ENCODE results near the gene CDX1.

The CDX1 gene

DNA sequence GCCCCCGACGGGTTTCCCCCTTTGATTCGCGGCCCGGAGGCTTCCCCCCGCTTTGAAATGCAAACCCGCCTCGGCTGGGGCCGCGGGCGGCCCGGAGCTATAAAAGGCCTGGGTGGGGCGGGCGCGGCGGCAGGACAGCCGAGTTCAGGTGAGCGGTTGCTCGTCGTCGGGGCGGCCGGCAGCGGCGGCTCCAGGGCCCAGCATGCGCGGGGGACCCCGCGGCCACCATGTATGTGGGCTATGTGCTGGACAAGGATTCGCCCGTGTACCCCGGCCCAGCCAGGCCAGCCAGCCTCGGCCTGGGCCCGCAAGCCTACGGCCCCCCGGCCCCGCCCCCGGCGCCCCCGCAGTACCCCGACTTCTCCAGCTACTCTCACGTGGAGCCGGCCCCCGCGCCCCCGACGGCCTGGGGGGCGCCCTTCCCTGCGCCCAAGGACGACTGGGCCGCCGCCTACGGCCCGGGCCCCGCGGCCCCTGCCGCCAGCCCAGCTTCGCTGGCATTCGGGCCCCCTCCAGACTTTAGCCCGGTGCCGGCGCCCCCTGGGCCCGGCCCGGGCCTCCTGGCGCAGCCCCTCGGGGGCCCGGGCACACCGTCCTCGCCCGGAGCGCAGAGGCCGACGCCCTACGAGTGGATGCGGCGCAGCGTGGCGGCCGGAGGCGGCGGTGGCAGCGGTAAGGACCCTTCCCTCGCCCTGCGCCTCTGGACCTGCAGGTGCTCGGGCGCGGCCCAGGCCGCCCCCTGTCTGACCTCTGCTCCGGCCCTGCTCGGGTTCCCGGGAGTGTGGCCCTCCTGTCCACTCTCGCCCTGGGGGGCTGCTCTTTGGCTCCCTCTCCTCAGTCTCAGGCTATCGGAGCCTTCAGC is at the start of gene CDX1:
CDX1 (plus strand) TSS at position 129 of the 862 bp plus-strand sequence; CDS start at position 228, 99 bp downstream.
- DNase-seq = no peak

- DNase-seq = no peak
Measured at GRCh38 chr5:150117945-150118560, 48.5 kb upstream of the CDX1 start.

DNA sequence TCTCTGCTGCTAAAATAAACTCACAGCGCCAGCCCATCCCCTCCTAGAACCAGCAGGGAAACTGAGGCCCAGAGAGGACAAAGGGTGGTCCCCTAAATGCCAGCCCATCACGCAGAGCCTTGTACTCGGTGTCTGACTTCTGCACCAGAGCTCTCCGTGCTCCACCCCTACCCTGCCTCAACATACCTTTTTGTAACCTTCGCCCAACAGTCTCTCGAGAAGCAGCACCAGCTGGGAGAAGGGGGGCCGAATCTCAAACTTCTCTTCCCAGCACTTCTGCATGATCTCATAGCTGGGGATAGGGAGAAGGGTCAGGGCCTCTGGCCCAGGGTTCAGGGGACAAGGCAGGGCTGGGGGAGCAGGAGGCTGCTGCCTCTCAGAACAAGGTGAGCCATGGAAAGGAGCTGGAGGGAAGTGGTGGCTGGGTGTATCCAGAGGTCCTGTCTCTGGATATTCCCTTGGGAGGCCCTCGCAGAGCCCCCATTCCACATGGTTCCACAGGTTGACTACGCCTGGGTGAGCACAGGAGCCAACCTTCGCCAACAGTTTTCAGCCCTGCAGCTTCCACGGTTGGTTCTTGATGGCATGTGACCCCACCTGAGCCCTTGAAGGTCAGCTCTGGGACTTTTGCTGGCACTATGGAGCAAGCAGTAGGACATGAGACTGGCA is 47.9 kb upstream of the CDX1 start:
- no peak for DNase-seq

- DNase-seq = no peak
Measured at GRCh38 chr5:150119421-150120061, 47.0 kb upstream of the CDX1 start.

GRCh38 chr5:150120062-150120441 is 46.5 kb upstream of the CDX1 start:
- no peak for DNase-seq

GRCh38 chr5:150120617-150121447 is 45.7 kb upstream of the CDX1 start:
- no peak for DNase-seq

DNA sequence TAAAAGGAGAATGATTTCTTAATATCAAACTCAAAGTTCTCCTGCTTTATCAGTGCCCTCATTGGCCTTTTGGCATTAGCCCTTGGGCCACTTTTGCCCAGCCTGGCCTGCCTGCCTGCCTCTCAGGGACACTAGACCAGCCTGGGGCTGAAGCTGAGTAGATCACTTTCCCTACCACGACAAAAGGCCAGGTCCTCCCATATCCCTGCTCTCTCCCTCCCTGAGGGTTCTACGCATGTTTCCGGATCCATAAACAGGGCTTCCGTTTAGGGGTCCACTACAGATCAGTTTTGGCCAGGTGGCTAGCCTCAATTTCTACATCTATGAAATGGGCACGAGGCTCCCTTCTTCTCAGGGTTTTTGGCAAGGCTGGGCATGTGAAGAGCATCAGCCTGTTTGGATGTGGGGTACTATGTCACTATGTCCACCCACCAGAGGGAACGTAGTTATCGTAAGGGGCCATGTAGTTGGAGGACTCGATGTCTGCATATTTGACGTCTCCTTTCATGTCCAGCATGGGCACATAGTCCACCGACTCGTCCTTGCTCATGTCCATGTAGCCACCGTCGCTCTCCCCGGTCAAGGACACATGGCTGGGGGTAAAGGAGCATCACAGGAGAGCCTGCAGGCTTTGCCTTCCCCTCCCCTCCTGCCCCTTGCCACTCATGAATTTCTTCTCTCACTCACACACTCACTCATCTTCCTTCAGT is 45.0 kb upstream of the CDX1 start:
- DNase-seq = no peak

- peak; percentile 12 to 25 for DNase-seq
Measured at GRCh38 chr5:150122158-150122510, 44.4 kb upstream of the CDX1 start.

- no peak for DNase-seq
Measured at GRCh38 chr5:150122536-150123481, 43.8 kb upstream of the CDX1 start.

DNA sequence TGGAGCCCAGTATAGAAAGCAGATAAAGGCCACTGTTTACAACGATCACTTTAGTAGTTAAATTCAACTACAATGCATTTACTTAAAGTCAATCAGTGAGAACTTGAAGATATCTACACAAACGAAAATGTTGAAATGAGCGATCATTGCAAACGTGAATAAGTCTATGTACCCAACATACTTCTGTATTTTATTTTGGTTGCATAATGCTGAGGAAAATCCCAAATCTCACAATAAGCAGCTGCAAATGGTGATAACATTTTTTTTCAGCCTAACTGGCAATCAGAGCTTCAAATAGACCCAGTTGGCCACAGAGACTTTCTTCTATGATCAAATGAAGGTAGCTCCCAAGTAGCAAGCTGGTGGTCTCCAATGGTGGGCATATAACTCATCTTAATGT is 43.0 kb upstream of the CDX1 start:
- DNase-seq = no peak

- no peak for DNase-seq
Measured at GRCh38 chr5:150124111-150124557, 42.4 kb upstream of the CDX1 start.

DNA sequence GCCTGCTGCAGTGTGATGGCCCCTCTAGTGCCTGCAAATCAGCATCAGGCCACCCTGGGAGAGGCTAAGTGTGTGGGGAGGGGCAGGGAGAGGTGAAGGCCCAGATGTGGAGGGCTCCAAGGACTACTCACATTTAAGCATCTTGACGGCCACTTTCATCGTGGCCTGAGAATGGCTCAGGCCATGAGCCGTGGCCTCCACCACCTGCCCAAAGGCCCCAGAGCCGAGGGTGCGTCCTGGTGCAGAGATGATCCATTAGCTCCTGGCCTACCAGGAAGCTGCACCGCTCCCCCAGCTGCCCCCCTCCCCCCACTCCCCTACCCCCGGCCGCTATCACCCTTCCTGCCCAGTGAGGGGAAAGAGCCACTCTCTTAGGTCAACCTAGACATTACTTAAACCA is 42.0 kb upstream of the CDX1 start:
- no peak for DNase-seq

- DNase-seq = no peak
Measured at GRCh38 chr5:150125334-150125733, 41.2 kb upstream of the CDX1 start.

GRCh38 chr5:150126199-150126920 is 40.2 kb upstream of the CDX1 start:
- DNase-seq = no peak

DNA sequence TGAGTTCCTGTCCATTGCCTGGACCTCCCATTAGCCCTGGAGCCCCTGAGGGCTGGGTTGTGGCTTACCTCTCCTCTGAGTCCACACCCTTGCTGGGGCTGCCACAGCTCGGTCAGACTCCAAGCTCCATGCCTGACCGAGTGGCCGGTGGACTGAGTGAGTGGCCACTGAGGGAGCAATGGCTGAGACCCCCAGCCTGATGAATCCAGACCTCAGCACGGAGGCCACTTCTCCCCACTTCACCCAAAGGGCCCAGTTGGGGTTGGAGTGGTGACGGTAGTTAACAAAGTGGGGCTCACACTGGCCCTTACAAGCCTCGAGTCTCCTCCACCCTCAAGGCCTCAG is 39.7 kb upstream of the CDX1 start:
- DNase-seq = no peak

- no peak for DNase-seq
Measured at GRCh38 chr5:150129454-150129812, 37.1 kb upstream of the CDX1 start.

DNA sequence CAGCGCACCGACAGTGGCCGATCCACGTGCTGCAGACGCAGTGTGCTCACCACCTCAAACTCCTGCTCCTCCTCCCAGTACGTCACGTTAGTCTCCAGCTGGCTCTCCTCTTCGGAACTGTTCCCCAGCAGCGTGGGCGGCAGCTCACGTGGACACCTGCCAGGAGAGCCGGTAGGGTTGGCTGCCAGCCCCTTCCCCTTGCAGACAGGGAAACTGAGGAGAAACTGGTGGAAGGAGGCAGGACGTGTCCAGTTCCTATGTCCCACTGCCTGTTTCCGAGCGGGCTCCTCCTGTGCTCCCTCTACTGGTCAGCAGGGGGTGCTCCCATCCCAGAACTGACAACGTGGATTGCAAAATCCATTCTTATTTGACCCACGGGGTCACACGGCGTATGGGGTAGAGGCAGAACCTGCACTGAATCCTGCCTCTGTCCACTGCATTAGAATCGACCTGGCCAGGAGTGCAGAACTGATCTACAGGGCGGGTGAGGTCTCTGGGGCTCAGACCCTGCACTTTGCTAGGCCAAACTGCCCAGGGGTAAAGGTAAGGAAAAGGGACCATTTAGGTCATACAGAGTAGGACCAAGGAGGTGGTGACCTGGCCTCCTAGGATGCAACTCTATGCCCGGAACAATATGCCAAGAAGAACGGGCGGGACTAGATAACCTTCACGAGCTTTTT is 36.6 kb upstream of the CDX1 start:
- DNase-seq = peak; percentile 55 to 69

DNA sequence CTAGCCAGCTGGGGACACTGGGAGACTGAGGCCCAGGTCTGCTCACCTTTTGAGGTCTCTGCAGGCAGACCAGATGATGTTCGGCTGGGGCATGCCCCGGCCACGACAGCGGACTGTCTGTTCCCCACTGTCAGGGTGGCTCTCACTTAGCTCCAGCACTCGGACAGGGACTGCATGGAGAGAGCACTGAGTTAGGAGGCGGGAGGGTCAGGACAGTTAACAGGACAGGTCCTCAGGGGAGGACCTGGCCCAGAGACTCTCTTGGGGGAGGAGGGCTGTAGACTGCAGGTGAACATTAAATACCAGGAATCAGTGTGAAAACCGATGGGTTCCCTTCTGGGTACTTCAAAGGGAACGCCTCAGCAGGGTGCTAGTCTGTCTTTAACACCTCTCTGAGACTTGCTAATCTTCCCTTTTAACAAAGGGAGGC is 36.1 kb upstream of the CDX1 start:
- no peak for DNase-seq

DNA sequence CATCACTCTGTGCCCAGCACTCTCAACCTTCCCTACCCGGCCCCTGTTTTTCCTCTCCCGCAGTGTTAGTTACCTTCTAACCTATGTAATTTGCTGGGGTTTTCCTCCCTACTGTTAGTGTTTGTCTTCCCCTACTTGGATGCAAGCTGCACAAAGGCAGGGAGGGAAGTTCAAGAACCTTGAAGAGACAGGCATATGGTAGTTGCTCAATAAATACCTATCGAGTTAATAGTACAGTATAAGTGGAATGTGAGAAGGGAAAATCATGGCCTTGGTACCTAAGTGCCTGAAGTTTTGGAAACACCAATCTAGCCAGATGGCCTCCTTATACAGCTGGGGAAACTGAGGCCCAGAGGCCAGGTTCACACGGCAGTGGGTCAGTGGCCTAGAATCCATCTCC is 35.1 kb upstream of the CDX1 start:
- DNase-seq = no peak
